Panc1 (cell line): ENCODE data around the gene ZNF189. TPM values are rescaled to one million over a fixed set of nuclear protein-coding genes. Genes with fewer than 3 reads are reported as not detected.

Experiments
- ATAC-seq: fragments of 200-7000 bp; cut with Tn5 transposase; 2 replicates; pipeline ENCODE4 v1.9.1; 2020; ENCODE audit warnings: mild to moderate bottlenecking, moderate library complexity
- BruUV-seq: library from RNA; stranded (reverse); fragments of 400-500 nt; replicated peaks from 2 replicates; lab custom pipeline; 2021; lab: Mats Ljungman, UMichigan
- CTCF ChIA-PET: fragments of 300-600 bp; sonication (Branson Sonifier 250); formaldehyde crosslinking; loops from one replicate; lab custom pipeline; 2022; ENCODE audit warnings: antibody characterized with exemption; lab: Charles Lee
- POLR2A ChIA-PET: fragments of 300-600 bp; sonication (Branson Sonifier 250); formaldehyde crosslinking; loops from one replicate; lab custom pipeline; 2022; ENCODE audit warnings: antibody characterized with exemption; lab: Charles Lee
- DNase-seq: peaks from one replicate; pipeline ENCODE4 v3.0.0-alpha.2; 2010; ENCODE audit warnings: low read depth, low spot score
- H3K27ac ChIP-seq: 2 replicates; pipeline ENCODE4 v1.5.1; 2011; ENCODE audit warnings: mild to moderate bottlenecking, low read length, inconsistent platforms
- H3K27me3 ChIP-seq: fragments of 200-500 bp; sonication (Bioruptor generic); 2 replicates; pipeline ENCODE4 v1.6.0; 2014; ENCODE audit warnings: low read length, inconsistent platforms; ENCODE audit not compliant: control insufficient read depth, insufficient read depth
- H3K36me3 ChIP-seq: fragments of 200-500 bp; sonication (Bioruptor generic); 2 replicates; pipeline ENCODE4 v1.5.1; 2014; ENCODE audit warnings: inconsistent platforms, mild to moderate bottlenecking, low read length, moderate library complexity; ENCODE audit not compliant: control insufficient read depth, insufficient read depth
- H3K4me1 ChIP-seq: 2 replicates; pipeline ENCODE4 v1.5.1; 2011; ENCODE audit warnings: inconsistent platforms, mild to moderate bottlenecking, low read length, moderate library complexity; ENCODE audit not compliant: control insufficient read depth, insufficient read depth
- H3K4me3 ChIP-seq, 2 experiments: 2 replicates each; pipeline ENCODE4 v1.5.1; 2011 to 2012; ENCODE audit warnings: low read depth in 2 of 2, low read length in 2 of 2, mild to moderate bottlenecking in 2 of 2, inconsistent platforms in 1 of 2, moderate library complexity in 1 of 2
- H3K9me3 ChIP-seq: fragments of 200-500 bp; sonication (Bioruptor generic); 2 replicates; pipeline ENCODE4 v1.5.1; 2014; ENCODE audit warnings: low read depth, mild to moderate bottlenecking, inconsistent platforms, low read length, moderate library complexity; ENCODE audit not compliant: control insufficient read depth, insufficient read depth
- CTCF ChIP-seq: fragments of 450-650 bp; IDR thresholded peaks from 2 replicates; pipeline ENCODE4 v1.5.1; 2017; ENCODE audit warnings: mild to moderate bottlenecking
- POLR2AphosphoS5 ChIP-seq: IDR thresholded peaks from 2 replicates; pipeline ENCODE4 v1.6.1; 2012; ENCODE audit warnings: mild to moderate bottlenecking, low read depth, low read length, moderate library complexity
- REST ChIP-seq, 2 experiments: IDR thresholded peaks; 2 replicates each; pipeline ENCODE4 v1.6.1; 2011 to 2012; ENCODE audit warnings: low read depth in 2 of 2, control low read depth in 1 of 2, low read length in 1 of 2, mild to moderate bottlenecking in 1 of 2, moderate library complexity in 1 of 2; ENCODE audit not compliant: insufficient read depth in 1 of 2
- SIN3A ChIP-seq: IDR thresholded peaks from 2 replicates; pipeline ENCODE4 v1.6.1; 2012; ENCODE audit warnings: low read depth, mild to moderate bottlenecking, low read length, moderate library complexity, borderline replicate concordance; ENCODE audit not compliant: insufficient read depth
- TCF7L2 ChIP-seq: IDR thresholded peaks from 2 replicates; pipeline ENCODE4 v1.6.1; 2011; ENCODE audit warnings: mild to moderate bottlenecking, low read depth, low read length, inconsistent platforms
- in situ Hi-C: cut with HindIII; loops from 2 replicates; pipeline ENCODE4 v1.10.0; 2016; ENCODE audit warnings: low sequenced_read_pairs, low pct_unique_long_range_greater_than_20kb
- intact Hi-C: fragments of 100-400 bp; cut with micrococcal nuclease; formaldehyde crosslinking; loops from one replicate; pipeline ENCODE4 v1.10.0; 2022; ENCODE audit not compliant: unreplicated experiment
- total RNA-seq: library from RNA; stranded (reverse); gene quantifications from one replicate; pipeline ENCODE4 v1.2.1, GENCODE V29; 2021; ENCODE audit not compliant: unreplicated experiment

Gene ZNF189
- total RNA-seq, 1 experiment from 2014 or later, result 7.0 TPM

- CTCF ChIA-PET, result no interaction called here
- POLR2A ChIA-PET, result no interaction called here
- in situ Hi-C loops (no loop called here), intact Hi-C loops (no loop called here)
- Histone ChIP-seq H3K9me3 (no peaks in the 10 kb centered on the region), H3K4me3 (no peak overlapping the region), H3K27me3 (no peaks in the 10 kb centered on the region), H3K4me1 (no peaks in the 10 kb centered on the region), H3K27ac (no peak overlapping the region), H3K36me3 (no peaks in the 10 kb centered on the region)
- TF ChIP-seq SIN3A (no peak), REST (IDR thresholded peaks at IDR 0.05; ENCODE audit: insufficient read depth in 1 of 2, low read depth in 2 of 2, low read length in 1 of 2) (no peak), TCF7L2 (no peak), CTCF (no peak), POLR2AphosphoS5 (no peak)
- BruUV-seq, result no TSS peak
- no peak for DNase-seq
- no peak for ATAC-seq
Observed at GRCh38 chr9:101362450-101362849, 36.2 kb upstream of the ZNF189 start.

- POLR2A ChIA-PET, result no interaction called here
Observed at GRCh38 chr9:101365181-101365580, 33.5 kb upstream of the ZNF189 start.

More at GRCh38 chr9:101365181-101365580, 33.5 kb upstream of the ZNF189 start:
- in situ Hi-C loops (no loop called here), intact Hi-C loops (no loop called here)
- BruUV-seq, result no TSS peak
- no peak for ATAC-seq
- Histone ChIP-seq H3K27me3 (no peaks in the 10 kb centered on the region), H3K27ac (no peak overlapping the region), H3K9me3 (no peaks in the 10 kb centered on the region), H3K4me1 (no peaks in the 10 kb centered on the region), H3K36me3 (no peaks in the 10 kb centered on the region), H3K4me3 (no peak overlapping the region)
- no peak for DNase-seq
- TF ChIP-seq REST (IDR thresholded peaks at IDR 0.05; ENCODE audit: insufficient read depth in 1 of 2, low read depth in 2 of 2, low read length in 1 of 2) (no peak), POLR2AphosphoS5 (no peak), SIN3A (no peak), TCF7L2 (no peak), CTCF (no peak)
- CTCF ChIA-PET, result no interaction called here
